Stromal cell of bone marrow (primary cell): ENCODE results near the gene ENDOU.
"Not testable (repeated sequence)": the region's sequence is repeated elsewhere in the genome, so short reads cannot be mapped to it uniquely, and the experiment has no call there.

Experiments
- DNase-seq: peaks from one replicate; pipeline ENCODE4 v3.0.0-alpha.2; 2012; ENCODE audit warnings: low read depth

ENDOU gene

GRCh38 chr12:47686645-47687240 is 38.5 kb downstream of the ENDOU start:
- peak; percentile 33 for DNase-seq

GRCh38 chr12:47679785-47680184 is 45.5 kb downstream of the ENDOU start:
- no peak for DNase-seq

DNA sequence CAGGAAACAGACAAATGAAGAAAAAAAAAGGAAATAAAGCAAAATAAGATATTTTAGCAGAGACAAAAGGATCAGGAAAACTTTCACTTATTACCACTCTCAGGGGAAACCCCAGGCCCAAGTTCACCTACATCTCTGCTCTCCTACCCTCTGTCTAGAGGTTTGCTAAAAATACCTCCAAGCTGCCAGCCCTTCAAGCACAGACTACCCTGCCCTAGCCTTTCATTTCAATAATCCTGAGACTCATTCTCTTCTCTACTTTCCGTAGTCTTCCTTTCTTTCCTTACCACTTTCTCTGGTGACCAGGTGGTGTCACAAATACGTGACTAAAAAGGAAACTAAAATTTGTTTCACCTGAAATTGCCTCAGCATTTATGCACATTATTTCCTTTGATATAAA is 53.2 kb downstream of the ENDOU start:
- DNase-seq: no peak

GRCh38 chr12:47667935-47668334 is 57.4 kb downstream of the ENDOU start:
- DNase-seq: not testable (repeated sequence)
